HUDEP-2 (cell line): Measurements from ENCODE around the gene NXPE4.

Source experiments
- DNase-seq, 76 experiments: peaks; one replicate each; lab custom pipeline; 2025; ENCODE audit not compliant: unreplicated experiment in 76 of 76; lab: John Stamatoyannopoulos, UW

NXPE4 gene

GRCh38 chr11:114563077-114563476 is 32.5 kb downstream of the NXPE4 start:
- no peak for DNase-seq

DNA sequence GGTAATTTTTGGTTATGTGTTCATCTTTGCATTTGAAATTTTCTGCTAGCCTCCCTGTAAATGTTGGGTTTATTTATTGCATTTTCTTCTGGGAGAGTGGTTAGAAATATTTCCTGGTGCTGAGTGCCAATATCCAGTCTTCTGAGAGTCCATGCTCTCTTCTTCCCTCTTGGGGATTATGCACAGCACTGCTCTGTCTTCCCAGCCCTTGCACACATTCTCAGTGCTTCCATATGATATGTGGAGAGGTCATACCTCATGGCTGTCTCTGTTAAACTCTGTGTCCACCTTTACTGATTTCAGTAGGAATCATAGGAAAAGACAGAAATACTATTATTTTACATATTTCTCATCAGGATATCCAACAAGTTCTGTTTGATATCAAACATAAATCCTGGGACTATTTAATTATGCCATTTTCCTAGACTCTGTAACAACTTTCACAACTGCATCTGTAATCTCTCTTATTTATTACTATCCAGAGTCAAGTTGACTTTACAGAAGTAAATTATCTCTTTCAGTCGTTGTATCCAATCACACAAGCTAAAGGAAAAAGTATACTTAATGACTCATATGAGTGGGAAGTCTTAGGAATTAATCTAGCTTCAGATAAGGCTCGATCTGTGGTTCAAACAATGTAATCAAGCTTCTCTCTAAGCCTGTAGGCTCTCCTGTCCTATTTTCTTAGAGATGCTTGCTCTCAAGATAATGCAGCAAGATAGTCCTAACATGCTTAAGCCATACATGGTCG is 33.2 kb downstream of the NXPE4 start:
- DNase-seq, result no peak

- DNase-seq, result no peak
Observed at GRCh38 chr11:114559425-114560310, 35.9 kb downstream of the NXPE4 start, which contains the start of gene NXPE1. NXPE1 (minus strand) TSS chr11:114559881; CDS start chr11:114551201, 8,680 bp downstream.

GRCh38 chr11:114556135-114556534 is 39.5 kb downstream of the NXPE4 start:
- DNase-seq, result no peak

- DNase-seq, result no peak
Observed at GRCh38 chr11:114553642-114554041, 41.9 kb downstream of the NXPE4 start.

GRCh38 chr11:114551060-114551459 is 44.5 kb downstream of the NXPE4 start:
- DNase-seq, result no peak

DNA sequence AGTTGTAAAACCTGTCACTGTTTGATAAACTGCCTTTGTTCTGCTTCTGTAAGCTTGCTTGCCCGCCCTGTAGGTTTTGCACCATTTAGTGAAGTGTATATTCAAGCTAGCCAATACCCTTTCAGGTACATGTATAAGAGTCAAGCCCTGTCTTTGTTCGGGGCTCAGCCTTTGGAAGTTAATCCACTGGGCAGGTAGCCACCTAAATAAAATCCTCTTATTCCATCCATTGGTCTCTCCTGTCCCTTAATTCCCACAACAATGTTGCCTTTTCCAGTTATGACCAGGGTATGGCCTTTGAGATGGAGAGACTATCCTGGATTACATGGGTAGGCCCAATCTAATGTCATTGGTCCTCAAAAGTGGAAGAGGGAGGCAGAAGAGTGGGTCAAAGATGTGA is 69.9 kb downstream of the NXPE4 start:
- DNase-seq, result no peak

GRCh38 chr11:114524122-114524521 is 71.5 kb downstream of the NXPE4 start:
- no peak for DNase-seq

- DNase-seq, result no peak
Observed at GRCh38 chr11:114522818-114523217, 72.8 kb downstream of the NXPE4 start.
